Upper lobe of left lung (tissue), 6 donors: ENCODE results near the gene PLK3. TPM values are rescaled to one million over a fixed set of nuclear protein-coding genes. Genes with fewer than 3 reads are reported as not detected.
"Not testable (repeated sequence)": the region's sequence is repeated elsewhere in the genome, so short reads cannot be mapped to it uniquely, and the experiment has no call there.

Experiments
- ATAC-seq, 2 donors: fragments of 200-7000 bp; cut with Tn5 transposase; one replicate each; pipeline ENCODE4 v1.9.1; 2022; ENCODE audit warnings: mild to moderate bottlenecking in 2 of 2, moderate library complexity in 2 of 2; ENCODE audit not compliant: low FRiP score in 2 of 2
- DNase-seq, 2 donors: peaks; one replicate each; pipeline ENCODE4 v3.0.0-alpha.2; 2019 to 2020
- H3K27ac ChIP-seq, 4 donors: fragments of 200-600 bp; sonication (generic); one replicate each; pipeline ENCODE4 v1.5.1; 2016 to 2019
- H3K27me3 ChIP-seq, 4 donors: fragments of 200-600 bp; sonication (generic); one replicate each; pipeline ENCODE4 v1.5.1; 2017 to 2019
- H3K36me3 ChIP-seq, 4 donors: fragments of 200-600 bp; sonication (generic); one replicate each; pipeline ENCODE4 v1.5.1; 2016 to 2019
- H3K4me1 ChIP-seq, 4 donors: fragments of 200-600 bp; sonication (generic); one replicate each; pipeline ENCODE4 v1.5.1; 2018 to 2019
- H3K4me3 ChIP-seq, 4 donors: fragments of 200-600 bp; sonication (generic); one replicate each; pipeline ENCODE4 v1.5.1; 2017 to 2019; ENCODE audit warnings: mild to moderate bottlenecking in 2 of 4, moderate library complexity in 1 of 4
- H3K9me3 ChIP-seq, 4 donors: fragments of 200-600 bp; sonication (generic); one replicate each; pipeline ENCODE4 v1.5.1; 2018 to 2019
- CTCF ChIP-seq, 6 experiments: fragments of 450-650 bp in 4 of 6; fragments of 200-600 bp in 2 of 6; sonication (generic) in 2 of 6; IDR thresholded peaks; one replicate each; pipeline ENCODE4 v1.5.1; 2016 to 2019; ENCODE audit warnings: antibody characterized with exemption in 6 of 6
- EP300 ChIP-seq, 4 donors: sonication (generic); formaldehyde crosslinking; IDR thresholded peaks; one replicate each; pipeline ENCODE4 v1.5.1; 2017; ENCODE audit warnings: antibody characterized with exemption in 4 of 4, control low read depth in 2 of 4
- POLR2A ChIP-seq, 4 donors: fragments of 450-650 bp; IDR thresholded peaks; one replicate each; pipeline ENCODE4 v1.5.1; 2016 to 2017; ENCODE audit warnings: antibody characterized with exemption in 4 of 4, mild to moderate bottlenecking in 2 of 4
- POLR2AphosphoS5 ChIP-seq, 2 donors: sonication (generic); formaldehyde crosslinking; IDR thresholded peaks; one replicate each; pipeline ENCODE4 v1.5.1; 2017; ENCODE audit warnings: antibody characterized with exemption in 2 of 2
- WGBS, 2 donors: methylation state at CpG; one replicate each; pipeline ENCODE4 v1.1.5; 2017 to 2018; 5-methylcytosine and 5-hydroxymethylcytosine counted together
- total RNA-seq, 6 donors: library from RNA; depleted of rRNA in 4 of 6; stranded (reverse); fragments of >200 nt in 4 of 6; gene quantifications; one replicate each; pipeline versions ENCODE4 v1.1.0 to v1.2.1, GENCODE V29; 2016 to 2021
- donor health status: DM: no; HTN: no; CAD: no; lungs with moderate emphysema.
- donor health status: DM: no; HTN: yes; CAD: no; lungs with severe emphysema.

PLK3 gene
- 10 to 100 TPM; 24.9 to 72.4 (median 49.6) TPM for total RNA-seq

GRCh38 chr1:44799770-44800584, at the start of gene PLK3:
PLK3 (plus strand) TSS chr1:44800377; CDS start chr1:44800464, 87 bp downstream.
- peak; percentile 98 to 99 for DNase-seq
- Histone ChIP-seq H3K27ac (peak within 1 kb of the TSS; percentile 91 to 99 (median 94)), H3K27me3 (no peaks in the 10 kb centered on the region), H3K36me3 (peaks cover 14 to 28% (median 25%) of the 10 kb centered on the region in 4 donors), H3K9me3 (no peaks in the 10 kb centered on the region), H3K4me1 (peaks cover 28 to 49% (median 37%) of the 10 kb centered on the region in 4 donors), H3K4me3 (peak within 1 kb of the TSS; percentile 90 to 97 (median 94))
- ATAC-seq = peak; percentile 96 to 99
- TF ChIP-seq EP300 (IDR thresholded peaks at IDR 0.05) = peak in 1 of 4 donors; percentile 40
- peak; percentile 94 to 96 (median 95) for TF ChIP-seq CTCF (IDR thresholded peaks at IDR 0.05)
- TF ChIP-seq POLR2A (IDR thresholded peaks at IDR 0.05) = peak in 3 of 4 donors; percentile 92 to 98 (median 97)
- peak; percentile 89 to 98 for TF ChIP-seq POLR2AphosphoS5 (IDR thresholded peaks at IDR 0.05)
- 1% methylated on average over 24 to 51 of the region's 79 CpGs for WGBS, 2 donors

GRCh38 chr1:44757420-44757819, 42.8 kb upstream of the PLK3 start:
- 97 to 100% methylated on average over 2 of the region's 2 CpGs for WGBS, 2 donors
- H3K9me3 ChIP-seq = no peaks in the 10 kb centered on the region
- peaks cover 0 to 14% (median 0%) of the 10 kb centered on the region in 4 donors for H3K36me3 ChIP-seq
- TF ChIP-seq POLR2AphosphoS5 (IDR thresholded peaks at IDR 0.05) (no peak), POLR2A (IDR thresholded peaks at IDR 0.05) (no peak), EP300 (IDR thresholded peaks at IDR 0.05) (no peak)
- H3K4me1 ChIP-seq = no peaks in the 10 kb centered on the region
- H3K27me3 ChIP-seq = no peaks in the 10 kb centered on the region
- ATAC-seq (no peak), DNase-seq (no peak)
- peak overlapping the region in 2 of 4 donors; percentile 21 to 50 for H3K27ac ChIP-seq
- no peak overlapping the region for H3K4me3 ChIP-seq

- Histone ChIP-seq H3K27me3 (no peaks in the 10 kb centered on the region), H3K9me3 (no peaks in the 10 kb centered on the region), H3K4me1 (no peaks in the 10 kb centered on the region), H3K4me3 (no peak overlapping the region), H3K36me3 (peaks cover 0 to 14% (median 0%) of the 10 kb centered on the region in 4 donors), H3K27ac (no peak overlapping the region)
- WGBS, 2 donors = 87 to 97% methylated on average over 10 to 11 of the region's 11 CpGs
- DNase-seq (peak in 1 of 2 donors; percentile 44), ATAC-seq (no peak)
- no peak for TF ChIP-seq CTCF (IDR thresholded peaks at IDR 0.05)
- no peak for TF ChIP-seq EP300 (IDR thresholded peaks at IDR 0.05)
- TF ChIP-seq POLR2AphosphoS5 (IDR thresholded peaks at IDR 0.05) = no peak
- no peak for TF ChIP-seq POLR2A (IDR thresholded peaks at IDR 0.05)
Measured at GRCh38 chr1:44759077-44759476, 41.1 kb upstream of the PLK3 start.

- no peaks in the 10 kb centered on the region for H3K27me3 ChIP-seq
- TF ChIP-seq POLR2AphosphoS5 (IDR thresholded peaks at IDR 0.05) (no peak), POLR2A (IDR thresholded peaks at IDR 0.05) (no peak), CTCF (IDR thresholded peaks at IDR 0.05) (no peak), EP300 (IDR thresholded peaks at IDR 0.05) (no peak)
- WGBS, 2 donors = 93 to 100% methylated on average over 3 of the region's 3 CpGs
- DNase-seq (no peak), ATAC-seq (no peak)
- H3K4me3 ChIP-seq = no peak overlapping the region
- peaks cover 0 to 14% (median 0%) of the 10 kb centered on the region in 4 donors for H3K36me3 ChIP-seq
- no peak overlapping the region for H3K27ac ChIP-seq
- H3K9me3 ChIP-seq = no peaks in the 10 kb centered on the region
- no peaks in the 10 kb centered on the region for H3K4me1 ChIP-seq
Measured at GRCh38 chr1:44760876-44761275, 39.3 kb upstream of the PLK3 start.

- 96% methylated on average over 6 of the region's 6 CpGs for WGBS, 2 donors
- H3K27me3 ChIP-seq, H3K4me3 ChIP-seq, H3K9me3 ChIP-seq, ATAC-seq, H3K36me3 ChIP-seq, H3K27ac ChIP-seq, DNase-seq, H3K4me1 ChIP-seq: not testable (repeated sequence)
Measured at GRCh38 chr1:44766421-44766820, 33.8 kb upstream of the PLK3 start.
